H1 (cell line): ENCODE results near the gene INAFM2.

Experiments
- BRCA1 ChIP-seq: IDR thresholded peaks from 2 replicates; pipeline ENCODE4 v1.6.1; 2012; ENCODE audit warnings: low read depth, low read length, improper control_type of control experiment
- CHD1 ChIP-seq: IDR thresholded peaks from 2 replicates; pipeline ENCODE4 v1.6.1; 2012; ENCODE audit warnings: low read depth, low read length, improper control_type of control experiment
- CHD2 ChIP-seq: IDR thresholded peaks from 2 replicates; pipeline ENCODE4 v1.6.1; 2012; ENCODE audit warnings: low read length, improper control_type of control experiment
- CTBP2 ChIP-seq: IDR thresholded peaks from 2 replicates; pipeline ENCODE4 v1.7.0; 2011; ENCODE audit warnings: borderline replicate concordance, mild to moderate bottlenecking, moderate library complexity, mixed read lengths, low read length; ENCODE audit not compliant: insufficient read depth, insufficient read length
- EP300 ChIP-seq, 2 experiments: IDR thresholded peaks; 1 replicate in 1 of 2; 2 replicates in 1 of 2; pipeline ENCODE4 v1.6.1; 2011 to 2012; ENCODE audit warnings: low read depth in 2 of 2, low read length in 2 of 2, mild to moderate bottlenecking in 2 of 2, borderline replicate concordance in 1 of 2, inconsistent platforms in 1 of 2, moderate library complexity in 1 of 2
- FOSL1 ChIP-seq: IDR thresholded peaks from 2 replicates; pipeline ENCODE4 v1.6.1; 2011; ENCODE audit warnings: mild to moderate bottlenecking, low read depth, low read length, moderate library complexity; ENCODE audit not compliant: insufficient read depth
- JUN ChIP-seq: IDR thresholded peaks from 2 replicates; pipeline ENCODE4 v1.6.1; 2011; ENCODE audit warnings: low read depth, mild to moderate bottlenecking, improper control_type of control experiment, low read length
- POLR2AphosphoS5 ChIP-seq: IDR thresholded peaks from 2 replicates; pipeline ENCODE4 v1.6.1; 2011; ENCODE audit warnings: low read depth, low read length
- RXRA ChIP-seq: IDR thresholded peaks from 2 replicates; pipeline ENCODE4 v1.6.1; 2011; ENCODE audit warnings: low read depth, mild to moderate bottlenecking, low read length, moderate library complexity; ENCODE audit not compliant: insufficient read depth

DNA sequence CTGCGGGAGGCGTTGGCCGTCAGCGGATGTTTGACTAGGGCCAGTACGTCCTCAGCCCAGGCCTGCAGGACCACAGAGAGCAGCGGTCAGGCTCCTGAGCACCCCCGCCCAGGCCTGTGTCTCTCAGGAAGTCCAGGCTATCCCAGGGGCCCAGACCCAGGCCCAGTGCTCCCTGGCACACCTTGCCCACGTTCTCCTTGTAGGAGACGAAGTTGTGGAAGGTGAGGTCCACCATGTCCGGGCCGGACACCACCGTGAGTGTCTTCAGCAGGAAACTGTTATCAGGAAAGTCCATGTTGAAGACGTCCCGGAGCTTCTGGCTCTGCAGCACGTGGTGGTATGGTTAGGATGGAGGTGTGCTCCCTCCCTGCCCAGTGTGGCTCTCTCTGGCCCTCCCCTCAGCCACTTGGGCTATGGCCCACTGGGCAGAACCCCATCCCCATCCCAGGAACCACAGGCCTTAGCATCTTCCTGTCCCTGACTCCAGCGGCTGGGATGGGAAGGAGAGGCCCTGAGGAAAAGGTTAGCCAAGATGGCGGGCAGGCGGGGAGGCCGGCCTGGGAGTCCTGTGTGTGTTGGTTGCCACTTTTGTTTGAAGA is 21.1 kb upstream of the INAFM2 start:
- TF ChIP-seq FOSL1 (no peak), JUN (no peak), EP300 (IDR thresholded peaks at IDR 0.05; ENCODE audit: borderline replicate concordance in 1 of 2, low read depth in 2 of 2, low read length in 2 of 2) (no peak), CHD1 (no peak), BRCA1 (no peak), CHD2 (no peak), CTBP2 (no peak), POLR2AphosphoS5 (no peak), RXRA (no peak)
